ENCODE data around the gene MORC4. TPM values are rescaled to one million over a fixed set of nuclear protein-coding genes. Genes with fewer than 3 reads are reported as not detected.

The MORC4 gene
- total and polyA plus RNA-seq, 9 donors: 33.6 to 40.4 (median 36.6) TPM

- WGBS (ENCODE audit: insufficient coverage): no CpG with 5 or more reads among the region's 3 CpGs
- H3K27me3 ChIP-seq (ENCODE audit: control insufficient read depth, insufficient read depth, low read length): peaks cover 17% of the 10 kb centered on the region
- H3K4me3 ChIP-seq (ENCODE audit: low read length): no peak overlapping the region
- peaks cover 10% of the 10 kb centered on the region for H3K36me3 ChIP-seq (ENCODE audit: control insufficient read depth, insufficient read depth, low read length)
- no peak for DNase-seq
- H3K27ac ChIP-seq (ENCODE audit: low read length): no peak overlapping the region
- H3K9me3 ChIP-seq (replicated peaks; ENCODE audit: control insufficient read depth, low read depth, low read length): no peaks in the 10 kb centered on the region
- H3K4me1 ChIP-seq (ENCODE audit: control insufficient read depth, insufficient read depth, low read length): no peaks in the 10 kb centered on the region
Measured at GRCh38 chrX:106939566-106939965, 60.4 kb downstream of the MORC4 start.

- peaks cover 5% of the 10 kb centered on the region for H3K4me1 ChIP-seq (ENCODE audit: control insufficient read depth, insufficient read depth, low read length)
- H3K9me3 ChIP-seq (replicated peaks; ENCODE audit: control insufficient read depth, low read depth, low read length): no peaks in the 10 kb centered on the region
- no peak overlapping the region for H3K4me3 ChIP-seq (ENCODE audit: low read length)
- no peak for DNase-seq
- peaks cover 28% of the 10 kb centered on the region for H3K27me3 ChIP-seq (ENCODE audit: control insufficient read depth, insufficient read depth, low read length)
- H3K36me3 ChIP-seq (ENCODE audit: control insufficient read depth, insufficient read depth, low read length): peaks cover under 1% of the 10 kb centered on the region
- H3K27ac ChIP-seq (ENCODE audit: low read length): no peak overlapping the region
- WGBS (ENCODE audit: insufficient coverage): no CpG with 5 or more reads among the region's 1 CpG
Measured at GRCh38 chrX:106936246-106936645, 63.8 kb downstream of the MORC4 start.

DNA sequence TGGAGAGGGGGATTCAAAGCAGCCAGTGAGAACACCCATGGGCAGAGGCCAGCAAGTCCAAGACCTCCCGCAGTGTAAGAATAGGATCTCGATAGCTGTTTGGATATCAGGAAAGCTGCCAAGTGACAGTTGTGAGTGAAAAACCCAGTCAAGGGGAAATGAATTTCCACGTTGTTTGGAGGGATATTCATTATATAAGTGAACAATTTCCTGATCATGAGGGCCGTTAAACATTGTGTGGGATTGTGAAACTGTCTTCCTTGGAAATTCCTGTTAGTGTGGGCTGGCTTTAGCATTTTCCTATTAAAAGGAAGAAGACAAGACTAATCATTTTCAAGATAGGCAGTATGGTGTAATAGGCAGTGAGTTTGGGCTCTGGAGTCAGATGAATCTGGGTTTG lies 64.8 kb downstream of the MORC4 start:
- no peak for DNase-seq
- no peaks in the 10 kb centered on the region for H3K9me3 ChIP-seq (replicated peaks; ENCODE audit: control insufficient read depth, low read depth, low read length)
- H3K4me1 ChIP-seq (ENCODE audit: control insufficient read depth, insufficient read depth, low read length): peaks cover 5% of the 10 kb centered on the region
- H3K27me3 ChIP-seq (ENCODE audit: control insufficient read depth, insufficient read depth, low read length): peaks cover 33% of the 10 kb centered on the region
- no peaks in the 10 kb centered on the region for H3K36me3 ChIP-seq (ENCODE audit: control insufficient read depth, insufficient read depth, low read length)
- 76% methylated on average over 3 of the region's 4 CpGs for WGBS (ENCODE audit: insufficient coverage)
- no peak overlapping the region for H3K27ac ChIP-seq (ENCODE audit: low read length)
- no peak overlapping the region for H3K4me3 ChIP-seq (ENCODE audit: low read length)

GRCh38 chrX:106933538-106933961 lies 66.5 kb downstream of the MORC4 start:
- Histone ChIP-seq H3K36me3 (ENCODE audit: control insufficient read depth, insufficient read depth, low read length) (no peaks in the 10 kb centered on the region), H3K9me3 (replicated peaks; ENCODE audit: control insufficient read depth, low read depth, low read length) (no peaks in the 10 kb centered on the region), H3K4me1 (ENCODE audit: control insufficient read depth, insufficient read depth, low read length) (peaks cover 12% of the 10 kb centered on the region), H3K27me3 (ENCODE audit: control insufficient read depth, insufficient read depth, low read length) (peaks cover 38% of the 10 kb centered on the region), H3K4me3 (ENCODE audit: low read length) (no peak overlapping the region), H3K27ac (ENCODE audit: low read length) (no peak overlapping the region)
- no peak for DNase-seq
- WGBS (ENCODE audit: insufficient coverage): 48% methylated on average over 3 of the region's 3 CpGs

DNA sequence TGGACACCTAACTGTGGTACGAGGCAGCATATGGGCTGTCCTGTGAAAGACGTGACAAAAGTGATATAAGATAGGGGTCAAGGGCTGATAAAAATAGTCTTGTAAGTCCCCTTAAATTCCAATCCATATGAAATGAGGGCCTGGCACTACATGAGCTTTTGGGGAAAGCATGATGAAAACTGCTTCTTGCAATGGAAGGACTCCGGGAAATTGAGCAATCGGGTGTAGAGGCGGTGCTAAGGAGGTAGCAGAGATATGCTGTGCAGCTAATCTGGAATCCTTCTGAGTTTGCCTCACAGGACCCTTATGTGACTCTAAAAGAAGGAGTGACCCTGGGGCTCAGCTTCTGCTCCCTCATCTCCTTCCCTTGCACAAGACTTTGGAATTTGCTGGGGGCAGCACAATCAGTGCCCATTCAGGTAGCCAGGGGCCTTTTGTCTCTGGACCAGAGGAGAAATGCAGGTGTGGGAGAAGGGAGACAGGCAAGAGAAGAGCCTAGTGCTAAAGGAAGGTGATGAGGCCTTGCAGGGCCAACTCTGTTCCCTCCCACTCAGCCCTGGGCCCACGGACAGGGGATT lies 67.0 kb downstream of the MORC4 start:
- H3K27ac ChIP-seq (ENCODE audit: low read length): no peak overlapping the region
- H3K4me3 ChIP-seq (ENCODE audit: low read length): no peak overlapping the region
- H3K27me3 ChIP-seq (ENCODE audit: control insufficient read depth, insufficient read depth, low read length): peaks cover 42% of the 10 kb centered on the region
- H3K36me3 ChIP-seq (ENCODE audit: control insufficient read depth, insufficient read depth, low read length): no peaks in the 10 kb centered on the region
- H3K4me1 ChIP-seq (ENCODE audit: control insufficient read depth, insufficient read depth, low read length): peaks cover 16% of the 10 kb centered on the region
- no peaks in the 10 kb centered on the region for H3K9me3 ChIP-seq (replicated peaks; ENCODE audit: control insufficient read depth, low read depth, low read length)
- DNase-seq: no peak
- WGBS (ENCODE audit: insufficient coverage): 66% methylated on average over 6 of the region's 6 CpGs

DNA sequence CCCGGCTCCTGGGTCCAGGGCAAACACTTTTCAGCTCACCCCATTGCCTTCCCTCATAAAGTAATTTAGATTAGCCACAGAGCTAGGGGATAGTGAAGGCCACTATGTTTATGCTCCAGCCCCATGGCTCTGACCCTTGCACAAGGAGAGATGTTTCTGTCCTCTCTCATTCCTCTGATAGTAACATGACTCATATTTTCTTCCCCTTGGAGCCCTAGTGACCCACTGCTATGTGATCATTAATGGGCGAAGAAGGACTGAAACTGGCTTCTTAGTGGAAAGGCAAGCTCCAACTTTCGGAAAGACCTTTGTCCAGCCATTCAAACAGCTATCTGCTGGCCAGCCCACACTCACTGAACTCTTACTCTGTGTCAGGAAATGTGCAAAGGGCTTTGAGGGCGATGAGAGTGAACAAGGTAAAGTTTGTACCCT lies 67.5 kb downstream of the MORC4 start:
- DNase-seq: no peak
- no peak overlapping the region for H3K27ac ChIP-seq (ENCODE audit: low read length)
- H3K27me3 ChIP-seq (ENCODE audit: control insufficient read depth, insufficient read depth, low read length): peaks cover 41% of the 10 kb centered on the region
- no peaks in the 10 kb centered on the region for H3K36me3 ChIP-seq (ENCODE audit: control insufficient read depth, insufficient read depth, low read length)
- no CpG with 5 or more reads among the region's 4 CpGs for WGBS (ENCODE audit: insufficient coverage)
- H3K4me3 ChIP-seq (ENCODE audit: low read length): no peak overlapping the region
- H3K9me3 ChIP-seq (replicated peaks; ENCODE audit: control insufficient read depth, low read depth, low read length): no peaks in the 10 kb centered on the region
- H3K4me1 ChIP-seq (ENCODE audit: control insufficient read depth, insufficient read depth, low read length): peaks cover 18% of the 10 kb centered on the region

DNA sequence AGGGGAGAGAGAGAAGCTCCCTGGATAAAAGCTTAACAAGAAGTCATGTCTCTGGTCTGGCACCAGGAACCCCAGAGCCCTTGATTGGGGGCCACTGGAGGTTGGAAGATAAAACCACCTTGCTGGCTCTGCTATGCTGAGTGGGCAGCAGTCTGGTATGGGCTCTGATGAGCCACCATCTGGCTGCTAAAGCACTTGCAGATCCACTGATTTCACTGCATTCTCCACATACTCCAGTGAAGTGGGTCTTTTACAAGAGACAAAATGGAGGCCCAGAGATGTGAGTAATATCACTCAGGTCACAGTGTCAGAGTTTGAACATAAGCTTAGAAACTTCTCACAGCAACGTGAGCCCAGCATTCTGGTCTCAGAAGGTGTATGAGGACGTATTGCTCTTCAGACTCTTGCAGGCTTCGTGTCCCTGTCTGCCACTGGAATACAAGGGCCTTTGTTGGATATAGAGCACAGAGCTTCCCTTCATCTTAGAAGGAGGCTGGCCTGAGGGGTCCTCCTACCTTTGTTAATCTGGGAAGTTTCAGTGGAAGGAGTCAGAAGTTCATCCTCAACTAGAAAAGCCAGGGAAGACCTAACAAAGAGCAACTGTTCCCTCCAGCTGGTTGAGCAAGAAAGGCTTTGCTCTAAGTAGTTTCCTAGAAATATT lies 68.1 kb downstream of the MORC4 start:
- whole genome bisulfite sequencing (ENCODE audit: insufficient coverage): 88% methylated on average over 3 of the region's 3 CpGs
- H3K36me3 ChIP-seq (ENCODE audit: control insufficient read depth, insufficient read depth, low read length): no peaks in the 10 kb centered on the region
- peaks cover 45% of the 10 kb centered on the region for H3K27me3 ChIP-seq (ENCODE audit: control insufficient read depth, insufficient read depth, low read length)
- no peak for DNase-seq
- H3K27ac ChIP-seq (ENCODE audit: low read length): no peak overlapping the region
- no peak overlapping the region for H3K4me3 ChIP-seq (ENCODE audit: low read length)
- H3K9me3 ChIP-seq (replicated peaks; ENCODE audit: control insufficient read depth, low read depth, low read length): no peaks in the 10 kb centered on the region
- peaks cover 18% of the 10 kb centered on the region for H3K4me1 ChIP-seq (ENCODE audit: control insufficient read depth, insufficient read depth, low read length)

GRCh38 chrX:106928227-106928626 lies 71.8 kb downstream of the MORC4 start:
- WGBS (ENCODE audit: insufficient coverage): 62% methylated on average over 4 of the region's 4 CpGs
- no peaks in the 10 kb centered on the region for H3K36me3 ChIP-seq (ENCODE audit: control insufficient read depth, insufficient read depth, low read length)
- peak overlapping the region; percentile 35 for H3K27ac ChIP-seq (ENCODE audit: low read length)
- peaks cover 16% of the 10 kb centered on the region for H3K4me1 ChIP-seq (ENCODE audit: control insufficient read depth, insufficient read depth, low read length)
- H3K9me3 ChIP-seq (replicated peaks; ENCODE audit: control insufficient read depth, low read depth, low read length): no peaks in the 10 kb centered on the region
- no peak overlapping the region for H3K4me3 ChIP-seq (ENCODE audit: low read length)
- H3K27me3 ChIP-seq (ENCODE audit: control insufficient read depth, insufficient read depth, low read length): peaks cover 38% of the 10 kb centered on the region
- no peak for DNase-seq

DNA sequence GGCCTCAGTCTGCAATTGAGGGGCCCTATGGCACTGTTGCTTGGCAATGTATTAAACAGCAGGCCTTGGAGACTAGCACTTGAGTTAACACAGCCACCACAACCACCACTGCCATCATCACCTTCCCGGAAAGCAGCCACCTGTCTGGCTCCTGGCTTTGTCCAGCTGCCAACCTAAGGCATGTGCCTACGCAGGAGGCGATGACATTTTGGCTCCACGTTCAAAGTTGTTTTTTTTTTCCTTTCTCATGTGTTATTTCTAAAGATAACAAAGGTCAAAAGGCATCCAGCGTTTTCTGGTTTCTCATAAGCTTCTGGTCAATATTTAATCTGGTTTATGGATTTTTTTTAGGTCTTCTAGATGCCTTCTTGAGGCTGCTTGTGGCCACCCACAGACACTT lies 72.3 kb downstream of the MORC4 start:
- WGBS (ENCODE audit: insufficient coverage): 73% methylated on average over 2 of the region's 5 CpGs
- Histone ChIP-seq H3K36me3 (ENCODE audit: control insufficient read depth, insufficient read depth, low read length) (no peaks in the 10 kb centered on the region), H3K4me3 (ENCODE audit: low read length) (no peak overlapping the region), H3K27me3 (ENCODE audit: control insufficient read depth, insufficient read depth, low read length) (peaks cover 33% of the 10 kb centered on the region), H3K9me3 (replicated peaks; ENCODE audit: control insufficient read depth, low read depth, low read length) (no peaks in the 10 kb centered on the region), H3K27ac (ENCODE audit: low read length) (peak overlapping the region; percentile 20), H3K4me1 (ENCODE audit: control insufficient read depth, insufficient read depth, low read length) (peaks cover 13% of the 10 kb centered on the region)
- no peak for DNase-seq

DNA sequence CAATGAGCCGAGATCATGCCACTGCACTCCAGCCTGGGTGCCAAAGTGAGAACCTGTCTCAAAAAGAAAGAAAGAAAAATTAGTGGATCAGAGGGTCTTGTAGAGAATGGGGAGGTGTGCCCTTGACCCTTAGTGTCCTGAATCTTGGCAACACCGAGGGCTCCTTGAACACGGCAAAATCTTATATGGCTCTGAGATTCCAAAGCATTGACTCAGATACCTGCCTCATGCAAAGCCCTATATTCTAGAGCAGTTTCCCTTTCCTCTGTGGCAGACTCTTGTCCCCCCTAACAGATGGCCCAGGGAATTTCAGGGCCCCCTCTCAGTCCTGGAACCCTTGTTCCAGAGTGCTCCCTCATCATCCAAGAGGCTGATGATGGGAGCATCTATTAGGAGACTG lies 73.0 kb downstream of the MORC4 start:
- no peak for DNase-seq
- no peak overlapping the region for H3K4me3 ChIP-seq (ENCODE audit: low read length)
- no peaks in the 10 kb centered on the region for H3K9me3 ChIP-seq (replicated peaks; ENCODE audit: control insufficient read depth, low read depth, low read length)
- H3K27me3 ChIP-seq (ENCODE audit: control insufficient read depth, insufficient read depth, low read length): peaks cover 32% of the 10 kb centered on the region
- peaks cover 13% of the 10 kb centered on the region for H3K4me1 ChIP-seq (ENCODE audit: control insufficient read depth, insufficient read depth, low read length)
- WGBS (ENCODE audit: insufficient coverage): 94% methylated on average over 2 of the region's 3 CpGs
- no peak overlapping the region for H3K27ac ChIP-seq (ENCODE audit: low read length)
- no peaks in the 10 kb centered on the region for H3K36me3 ChIP-seq (ENCODE audit: control insufficient read depth, insufficient read depth, low read length)

Measured in muscle of leg (tissue), 11 donors.